ENCODE data around the gene BRIP1. TPM values are rescaled to one million over a fixed set of nuclear protein-coding genes. Genes with fewer than 3 reads are reported as not detected.

The BRIP1 gene
- total RNA-seq, 8 experiments from 2014 or later = 0.50 to 11.9 (median 1.0) TPM

- no peaks in the 10 kb centered on the region for H3K4me1 ChIP-seq (replicated peaks in 1 of 2)
- in situ Hi-C loops (cut with MboI; ENCODE audit: low pct_unique_long_range_greater_than_20kb in 2 of 9, low sequenced_read_pairs in 9 of 9, unreplicated experiment in 9 of 9) = no loop called here
- no peak overlapping the region for H3K27ac ChIP-seq
- no peak for ATAC-seq (replicated peaks in 6 of 8)
- no peak overlapping the region for H3K4me3 ChIP-seq
- 80 to 100% (median 100%) methylated on average over 1 to 2 of the region's 2 CpGs for WGBS, 10 experiments
Observed at GRCh38 chr17:61758430-61758829, 104.9 kb downstream of the BRIP1 start.

DNA sequence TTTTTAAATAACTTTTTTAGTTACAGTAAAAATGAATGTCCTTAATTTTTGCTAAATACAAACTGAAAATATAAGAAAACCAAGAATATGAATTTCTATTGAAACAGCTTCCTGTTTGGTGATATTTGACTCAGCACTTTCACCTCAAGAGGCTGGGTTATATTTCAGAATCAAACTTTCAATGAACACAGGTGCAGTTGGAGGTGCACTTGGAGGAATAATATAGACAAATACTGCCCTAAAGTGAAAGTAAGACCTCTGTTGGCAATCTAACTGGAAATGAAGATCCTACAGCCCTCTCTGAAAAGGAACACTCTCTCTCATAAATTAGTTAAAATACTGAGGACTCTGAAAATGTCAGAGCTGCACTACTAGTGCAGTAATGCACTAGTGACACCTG, 106.2 kb downstream of the BRIP1 start:
- Histone ChIP-seq H3K27ac (no peak overlapping the region), H3K4me3 (no peak overlapping the region), H3K4me1 (replicated peaks in 1 of 2) (no peaks in the 10 kb centered on the region)
- in situ Hi-C loops (cut with MboI; ENCODE audit: low pct_unique_long_range_greater_than_20kb in 2 of 9, low sequenced_read_pairs in 9 of 9, unreplicated experiment in 9 of 9) = no loop called here
- ATAC-seq (replicated peaks in 6 of 8) = no peak

DNA sequence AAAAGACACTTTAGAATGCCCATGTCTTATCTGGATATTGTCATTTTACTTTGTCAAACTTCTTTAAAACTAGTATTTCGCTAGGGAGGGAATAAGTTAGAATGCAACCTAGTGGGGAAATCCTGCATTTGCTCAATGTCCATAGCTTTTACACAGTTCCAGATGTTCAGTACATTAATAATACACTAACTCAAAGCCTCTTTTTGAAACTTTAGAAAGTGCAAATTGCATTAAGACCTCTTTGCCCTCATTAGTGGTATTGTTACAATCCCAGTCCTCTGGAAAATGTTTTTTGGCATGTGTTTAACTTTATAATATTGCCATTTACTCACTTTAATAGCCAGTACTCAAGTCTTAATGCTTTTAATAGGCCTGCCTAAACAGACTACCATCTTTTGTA, 106.8 kb downstream of the BRIP1 start:
- H3K4me1 ChIP-seq (replicated peaks in 1 of 2) = no peaks in the 10 kb centered on the region
- in situ Hi-C loops (cut with MboI; ENCODE audit: low pct_unique_long_range_greater_than_20kb in 2 of 9, low sequenced_read_pairs in 9 of 9, unreplicated experiment in 9 of 9) = no loop called here
- ATAC-seq (replicated peaks in 6 of 8) = no peak
- 63 to 100% (median 91%) methylated on average over 1 of the region's 1 CpG; no CpG with 5 or more reads in 2 of the 10 experiments for WGBS, 10 experiments
- H3K4me3 ChIP-seq = no peak overlapping the region
- no peak overlapping the region for H3K27ac ChIP-seq

DNA sequence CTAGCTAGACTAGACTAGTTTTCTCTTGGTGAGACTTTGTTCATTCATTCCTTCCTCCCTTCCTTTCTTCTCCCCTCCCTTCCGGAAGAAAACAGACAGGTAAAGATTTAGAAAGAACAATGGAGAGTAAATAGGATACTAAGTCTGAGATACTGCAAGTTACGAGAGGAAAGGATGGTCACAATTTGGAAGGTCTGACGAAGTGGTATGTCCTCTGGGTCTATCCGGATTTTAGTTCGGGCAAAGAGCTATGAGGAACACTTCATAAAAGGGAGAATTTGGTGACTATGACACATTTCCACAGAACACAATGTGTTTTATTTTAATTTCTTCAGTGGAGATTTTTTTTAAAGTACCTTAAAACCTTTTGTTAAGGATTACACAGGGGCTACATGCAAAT, 107.7 kb downstream of the BRIP1 start:
- 87 to 100% (median 93%) methylated on average over 2 to 5 of the region's 5 CpGs for WGBS, 10 experiments
- in situ Hi-C loops (cut with MboI; ENCODE audit: low pct_unique_long_range_greater_than_20kb in 2 of 9, low sequenced_read_pairs in 9 of 9, unreplicated experiment in 9 of 9) = no loop called here
- Histone ChIP-seq H3K4me1 (replicated peaks in 1 of 2) (no peaks in the 10 kb centered on the region), H3K27ac (no peak overlapping the region), H3K4me3 (no peak overlapping the region)
- no peak for ATAC-seq (replicated peaks in 6 of 8)

DNA sequence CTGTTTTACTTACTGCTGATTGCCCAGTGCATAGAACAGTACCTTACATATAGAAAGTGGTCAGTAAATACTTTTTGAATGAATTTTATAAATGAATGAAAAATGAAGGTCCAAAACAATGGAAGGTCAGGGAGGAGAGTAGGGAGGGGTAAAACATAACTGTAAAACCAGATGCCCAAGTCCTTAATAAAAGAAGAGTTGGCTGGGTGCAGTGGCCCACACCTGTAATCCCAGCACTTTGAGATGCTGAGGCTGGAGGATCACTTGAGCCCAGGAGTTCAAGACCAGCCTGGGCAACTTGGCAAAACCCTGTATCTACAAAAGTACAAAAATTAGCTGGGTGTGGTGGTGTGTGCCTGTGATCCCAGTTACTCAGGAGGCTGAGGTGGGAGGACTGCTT, 108.2 kb downstream of the BRIP1 start:
- in situ Hi-C loops (cut with MboI; ENCODE audit: low pct_unique_long_range_greater_than_20kb in 2 of 9, low sequenced_read_pairs in 9 of 9, unreplicated experiment in 9 of 9) = no loop called here

GRCh38 chr17:61754124-61754523, 109.2 kb downstream of the BRIP1 start:
- no peak overlapping the region for H3K4me3 ChIP-seq
- WGBS, 10 experiments = 78 to 100% (median 100%) methylated on average over 1 of the region's 1 CpG; no CpG with 5 or more reads in 3 of the 10 experiments
- no peak overlapping the region for H3K27ac ChIP-seq
- in situ Hi-C loops (cut with MboI; ENCODE audit: low pct_unique_long_range_greater_than_20kb in 2 of 9, low sequenced_read_pairs in 9 of 9, unreplicated experiment in 9 of 9) = no loop called here
- H3K4me1 ChIP-seq (replicated peaks in 1 of 2) = no peaks in the 10 kb centered on the region
- no peak for ATAC-seq (replicated peaks in 6 of 8)

More for the DNA sequence above, 108.2 kb downstream of the BRIP1 start:
- Histone ChIP-seq H3K4me3 (no peak overlapping the region), H3K4me1 (replicated peaks in 1 of 2) (no peaks in the 10 kb centered on the region), H3K27ac (no peak overlapping the region)
- ATAC-seq (replicated peaks in 6 of 8) = no peak

GRCh38 chr17:61753696-61754095, 109.6 kb downstream of the BRIP1 start:
- no peak for ATAC-seq (replicated peaks in 6 of 8)
- H3K4me1 ChIP-seq (replicated peaks in 1 of 2) = no peaks in the 10 kb centered on the region
- in situ Hi-C loops (cut with MboI; ENCODE audit: low pct_unique_long_range_greater_than_20kb in 2 of 9, low sequenced_read_pairs in 9 of 9, unreplicated experiment in 9 of 9) = no loop called here
- WGBS, 10 experiments = 60 to 100% (median 100%) methylated on average over 1 of the region's 1 CpG; no CpG with 5 or more reads in 7 of the 10 experiments
- no peak overlapping the region for H3K4me3 ChIP-seq
- no peak overlapping the region for H3K27ac ChIP-seq

GRCh38 chr17:61750656-61751055, 112.7 kb downstream of the BRIP1 start:
- Histone ChIP-seq H3K27ac (no peak overlapping the region), H3K4me3 (no peak overlapping the region), H3K4me1 (replicated peaks in 1 of 2) (no peaks in the 10 kb centered on the region)
- in situ Hi-C loops (cut with MboI; ENCODE audit: low pct_unique_long_range_greater_than_20kb in 2 of 9, low sequenced_read_pairs in 9 of 9, unreplicated experiment in 9 of 9) = no loop called here
- 86 to 100% (median 100%) methylated on average over 1 of the region's 1 CpG; no CpG with 5 or more reads in 4 of the 10 experiments for WGBS, 10 experiments
- no peak for ATAC-seq (replicated peaks in 6 of 8)

- H3K4me1 ChIP-seq (replicated peaks in 1 of 2) = no peaks in the 10 kb centered on the region
- 67 to 100% (median 87%) methylated on average over 1 to 3 of the region's 3 CpGs for WGBS, 10 experiments
- no peak overlapping the region for H3K27ac ChIP-seq
- ATAC-seq (replicated peaks in 6 of 8) = no peak
- in situ Hi-C loops (cut with MboI; ENCODE audit: low pct_unique_long_range_greater_than_20kb in 2 of 9, low sequenced_read_pairs in 9 of 9, unreplicated experiment in 9 of 9) = no loop called here
- H3K4me3 ChIP-seq = no peak overlapping the region
Observed at GRCh38 chr17:61749823-61750404, 113.4 kb downstream of the BRIP1 start.

DNA sequence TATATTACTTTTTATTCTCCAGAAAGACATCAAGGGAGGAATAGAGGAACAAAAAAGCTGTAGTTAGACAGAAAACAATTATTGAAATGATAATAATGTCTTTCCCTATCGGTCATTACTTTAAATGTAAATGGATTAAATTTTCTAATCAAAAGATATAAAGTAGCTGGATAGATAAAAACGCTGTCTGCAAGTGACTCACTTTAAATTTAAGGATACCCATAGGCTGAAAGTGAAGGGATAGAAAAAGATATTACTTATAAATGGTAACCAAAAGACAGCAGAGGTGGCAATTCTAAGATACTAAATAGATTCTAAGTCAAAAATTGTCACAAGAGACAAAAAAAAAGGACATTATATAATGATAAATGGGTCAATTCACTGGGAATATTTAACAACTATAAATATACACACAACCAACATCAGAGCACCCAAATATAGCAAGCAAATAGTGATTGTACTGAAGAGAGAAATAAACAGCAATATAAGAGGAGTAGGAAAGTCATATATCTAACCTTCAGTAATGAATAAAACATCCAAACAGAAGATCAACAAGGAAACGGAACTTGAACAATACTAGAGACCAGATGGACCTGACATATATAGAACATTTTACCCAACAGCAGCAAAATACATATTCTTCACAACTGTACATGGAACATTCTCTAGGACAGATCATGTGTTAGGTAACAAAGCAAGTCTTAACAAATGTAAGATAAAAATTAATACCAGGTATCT, 116.9 kb downstream of the BRIP1 start:
- in situ Hi-C loops (cut with MboI; ENCODE audit: low pct_unique_long_range_greater_than_20kb in 2 of 9, low sequenced_read_pairs in 9 of 9, unreplicated experiment in 9 of 9) = no loop called here
- WGBS, 10 experiments = 83 to 100% (median 95%) methylated on average over 2 to 3 of the region's 3 CpGs
- no peak overlapping the region for H3K27ac ChIP-seq
- no peak for ATAC-seq (replicated peaks in 6 of 8)
- no peaks in the 10 kb centered on the region for H3K4me1 ChIP-seq (replicated peaks in 1 of 2)
- no peak overlapping the region for H3K4me3 ChIP-seq

GRCh38 chr17:61744804-61745203, 118.5 kb downstream of the BRIP1 start:
- in situ Hi-C loops (cut with MboI; ENCODE audit: low pct_unique_long_range_greater_than_20kb in 2 of 9, low sequenced_read_pairs in 9 of 9, unreplicated experiment in 9 of 9) = no loop called here
- Histone ChIP-seq H3K27ac (no peak overlapping the region), H3K4me3 (no peak overlapping the region), H3K4me1 (replicated peaks in 1 of 2) (no peaks in the 10 kb centered on the region)
- no peak for ATAC-seq (replicated peaks in 6 of 8)

- in situ Hi-C loops (cut with MboI; ENCODE audit: low pct_unique_long_range_greater_than_20kb in 2 of 9, low sequenced_read_pairs in 9 of 9, unreplicated experiment in 9 of 9) = no loop called here
- no peak for ATAC-seq (replicated peaks in 6 of 8)
Observed at GRCh38 chr17:61744252-61744651, 119.1 kb downstream of the BRIP1 start.

DNA sequence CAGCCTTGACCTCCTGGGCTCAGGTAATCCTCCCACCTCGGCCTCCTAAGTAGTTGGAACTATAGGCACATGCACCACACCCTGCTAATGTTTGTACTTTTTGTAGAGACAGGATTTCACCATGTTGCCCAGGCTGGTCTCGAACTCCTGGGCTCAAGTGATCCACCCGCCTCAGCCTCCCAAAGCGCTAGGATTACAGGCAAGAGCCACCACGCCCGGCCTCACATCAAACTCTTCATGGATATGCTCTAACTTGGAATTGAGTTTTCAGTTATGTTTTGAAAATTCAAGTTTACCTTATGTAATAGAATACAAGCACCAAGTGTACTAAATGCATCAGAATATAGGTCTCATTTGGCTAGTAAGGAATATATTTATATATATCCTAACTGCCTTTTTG, 119.6 kb downstream of the BRIP1 start:
- WGBS, 10 experiments = 50 to 100% (median 100%) methylated on average over 1 to 6 of the region's 6 CpGs; no CpG with 5 or more reads in 1 of the 10 experiments
- Histone ChIP-seq H3K4me1 (replicated peaks in 1 of 2) (no peaks in the 10 kb centered on the region), H3K4me3 (no peak overlapping the region), H3K27ac (no peak overlapping the region)
- in situ Hi-C loops (cut with MboI; ENCODE audit: low pct_unique_long_range_greater_than_20kb in 2 of 9, low sequenced_read_pairs in 9 of 9, unreplicated experiment in 9 of 9) = no loop called here
- ATAC-seq (replicated peaks in 6 of 8) = no peak

More at GRCh38 chr17:61744252-61744651, 119.1 kb downstream of the BRIP1 start:
- 74 to 100% (median 94%) methylated on average over 3 of the region's 3 CpGs for WGBS, 10 experiments
- no peaks in the 10 kb centered on the region for H3K4me1 ChIP-seq (replicated peaks in 1 of 2)
- H3K27ac ChIP-seq = no peak overlapping the region
- H3K4me3 ChIP-seq = no peak overlapping the region

DNA sequence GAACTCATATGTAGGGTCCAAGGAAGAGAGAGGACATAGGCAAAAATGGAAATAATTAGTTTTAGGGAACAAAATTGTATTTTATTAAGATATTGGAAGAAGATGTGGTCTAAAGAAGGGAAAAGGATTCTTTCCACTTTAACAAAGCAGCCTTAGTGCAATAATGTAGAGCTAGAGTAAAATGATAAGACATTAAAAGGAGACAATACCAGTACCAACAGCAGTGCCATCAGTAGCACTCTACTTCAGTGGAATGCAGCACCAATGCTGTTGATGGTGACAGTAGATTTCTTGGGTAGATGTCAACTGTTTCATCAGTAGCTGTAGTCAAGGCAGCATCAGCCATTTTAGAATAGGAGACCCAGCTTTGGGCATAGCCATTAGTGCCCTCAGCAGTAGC, 124.3 kb downstream of the BRIP1 start:
- in situ Hi-C loops (cut with MboI; ENCODE audit: low pct_unique_long_range_greater_than_20kb in 2 of 9, low sequenced_read_pairs in 9 of 9, unreplicated experiment in 9 of 9) = no loop called here
- Histone ChIP-seq H3K4me3 (no peak overlapping the region), H3K27ac (no peak overlapping the region), H3K4me1 (replicated peaks in 1 of 2) (no peaks in the 10 kb centered on the region)
- no peak for ATAC-seq (replicated peaks in 6 of 8)

All from motor neuron (in vitro differentiated cells).